ENCODE measurements around the gene GRIP1.

- no peak for TF ChIP-seq CTCF (conservative IDR thresholded peaks at IDR 0.05 in 1 of 2, IDR thresholded peaks at IDR 0.05 in 1 of 2; ENCODE audit: low read depth in 1 of 2, low read length in 2 of 2)
- TF ChIP-seq EZH2 (IDR thresholded peaks at IDR 0.05; ENCODE audit: low read length, missing control alignments), result no peak
These were observed 281.1 kb downstream of the GRIP1 start for GRCh38 chr12:66397574-66398290.
